Activated CD8-positive, alpha-beta memory T cell treated with anti-CD3 and anti-CD28 coated beads for 36 hours (primary cell): ENCODE results near the gene TBC1D21. TPM values are rescaled to one million over a fixed set of nuclear protein-coding genes. Genes with fewer than 3 reads are reported as not detected.

Source experiments
- CTCF ChIA-PET: fragments of 350-600 bp; sonication (Branson Sonifier 250); formaldehyde crosslinking; loops from one replicate; lab custom pipeline; 2021; ENCODE audit warnings: antibody characterized with exemption; lab: Charles Lee
- POLR2A ChIA-PET: fragments of 350-600 bp; sonication (Branson Sonifier 250); formaldehyde crosslinking; loops from one replicate; lab custom pipeline; 2021; ENCODE audit warnings: antibody characterized with exemption; lab: Charles Lee
- total RNA-seq, 2 experiments: library from RNA; stranded (reverse); gene quantifications; one replicate each; pipeline ENCODE4 v1.2.3, GENCODE V29; 2021

The TBC1D21 gene, protein sequence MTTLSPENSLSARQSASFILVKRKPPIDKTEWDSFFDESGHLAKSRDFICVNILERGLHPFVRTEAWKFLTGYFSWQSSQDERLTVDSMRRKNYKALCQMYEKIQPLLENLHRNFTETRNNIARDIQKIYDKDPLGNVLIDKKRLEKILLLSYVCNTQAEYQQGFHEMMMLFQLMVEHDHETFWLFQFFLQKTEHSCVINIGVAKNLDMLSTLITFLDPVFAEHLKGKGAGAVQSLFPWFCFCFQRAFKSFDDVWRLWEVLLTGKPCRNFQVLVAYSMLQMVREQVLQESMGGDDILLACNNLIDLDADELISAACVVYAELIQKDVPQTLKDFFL
- not detected for total RNA-seq

DNA sequence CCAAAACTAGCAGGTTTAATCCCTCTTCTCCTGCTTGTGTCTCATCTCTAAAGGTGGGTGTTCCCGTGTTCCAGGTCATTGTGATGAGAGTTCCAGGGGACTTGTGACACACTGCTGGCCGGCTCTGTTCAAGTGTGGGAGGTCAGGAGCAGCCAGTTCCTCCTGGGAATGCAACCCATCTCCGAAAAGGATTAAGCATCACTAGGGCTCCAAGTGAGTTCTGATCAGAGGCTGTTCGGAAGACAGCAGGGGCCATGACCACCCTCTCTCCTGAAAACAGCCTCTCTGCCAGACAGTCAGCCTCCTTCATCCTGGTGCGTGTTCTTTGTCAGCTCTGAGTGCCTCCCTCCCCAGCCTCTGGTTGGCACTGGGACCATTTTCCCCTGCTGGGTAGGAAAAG lies at the start of gene TBC1D21:
Gene TBC1D21 (plus strand): TSS at position 109 of the 400 bp plus-strand sequence. CDS start 146 bp downstream, at position 255.
- CTCF ChIA-PET = interaction anchor here (1.3 to 2.6 kb wide), 7 partner anchors 26 to 100 kb away, joined by 3 to 18 read pairs (median 6); no protein-coding TSS in a partner anchor
- POLR2A ChIA-PET = no interaction called here

DNA sequence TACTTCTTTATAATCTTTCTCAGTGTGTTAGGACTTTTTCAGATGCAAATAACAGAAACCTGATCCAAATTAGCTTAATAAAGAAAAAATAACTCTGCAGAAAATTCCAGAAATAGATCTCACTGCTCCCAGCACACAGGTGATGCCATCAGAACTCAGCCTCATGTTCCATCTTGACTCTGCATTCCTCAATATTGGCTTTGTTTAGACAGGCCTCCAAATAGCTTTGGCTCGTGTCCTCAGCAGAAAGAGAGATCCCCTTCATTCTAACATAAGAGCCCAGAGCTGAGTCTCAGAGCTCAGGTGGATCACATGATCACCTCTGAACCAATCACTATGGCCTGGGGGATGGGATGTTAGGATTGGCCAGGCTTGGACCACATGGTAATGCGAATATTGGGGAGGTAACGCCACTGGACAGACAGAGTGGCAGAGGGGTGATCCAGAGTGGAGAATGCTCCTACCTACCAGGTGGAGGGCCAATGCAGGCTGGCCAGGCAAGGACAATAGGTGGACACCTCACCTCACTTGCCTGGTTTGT lies 46.6 kb upstream of the TBC1D21 start:
- POLR2A ChIA-PET = no interaction called here

DNA sequence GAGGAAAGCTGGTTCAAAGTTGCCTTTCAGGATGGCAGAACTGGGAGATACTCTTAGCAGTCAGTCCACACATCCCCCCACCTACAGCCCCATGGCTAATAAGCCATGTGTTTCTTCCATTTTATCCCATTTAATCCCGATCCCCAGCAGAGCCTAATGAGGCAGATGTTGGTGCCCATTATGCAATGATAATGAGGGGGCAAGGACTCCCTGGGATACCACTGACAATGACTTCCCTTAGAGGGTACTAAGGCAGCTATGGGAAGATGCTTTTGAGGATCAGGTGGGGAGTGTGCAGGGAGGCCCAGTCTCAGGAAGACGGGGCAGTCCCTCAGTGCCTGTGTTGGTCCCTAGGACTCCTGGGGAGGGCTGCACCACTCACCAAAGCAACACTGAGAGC lies 43.8 kb upstream of the TBC1D21 start:
- ChIA-PET POLR2A (no interaction called here), CTCF (no interaction called here)

More for the DNA sequence above, 46.6 kb upstream of the TBC1D21 start:
- CTCF ChIA-PET = no interaction called here

DNA sequence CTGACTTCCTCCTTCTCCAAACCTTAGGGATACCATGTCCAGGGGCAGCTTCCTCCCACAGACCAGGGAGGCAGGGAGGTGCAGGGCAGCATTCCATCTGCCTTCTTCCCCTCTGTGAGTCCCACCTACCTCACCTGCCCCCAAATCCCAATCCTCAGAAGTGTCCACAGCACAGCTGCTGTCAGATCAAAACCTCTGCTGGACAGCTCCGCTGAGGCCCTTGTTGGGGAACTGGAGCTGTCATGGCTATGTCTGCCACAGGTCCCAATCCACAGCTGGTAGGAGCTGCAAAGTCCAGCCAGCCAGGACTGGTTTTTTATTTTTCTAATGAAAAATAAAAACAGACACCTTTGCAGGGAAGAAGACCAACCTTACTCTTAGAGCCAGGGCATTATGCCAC lies 40.7 kb upstream of the TBC1D21 start:
- POLR2A ChIA-PET = no interaction called here

DNA sequence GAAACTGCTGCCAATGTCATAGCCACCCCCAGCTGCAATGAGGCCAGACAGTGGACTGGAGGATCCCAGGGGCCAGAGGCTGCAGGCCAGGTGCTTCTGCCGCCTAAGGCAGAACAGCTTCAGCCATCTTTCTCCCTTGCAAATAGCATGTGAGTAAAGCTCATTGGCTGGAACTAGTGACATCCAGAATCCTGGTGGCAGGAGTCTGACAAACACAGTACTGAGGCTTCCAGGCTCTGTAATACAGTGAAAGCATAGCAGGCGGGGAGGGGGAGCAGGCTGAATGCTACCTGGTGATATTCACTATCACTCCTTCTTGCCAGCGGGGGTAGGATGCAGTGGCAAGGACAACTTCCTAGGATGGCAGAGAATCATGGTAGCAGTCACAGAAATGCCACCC lies 36.5 kb upstream of the TBC1D21 start:
- ChIA-PET POLR2A (no interaction called here), CTCF (no interaction called here)

More for the DNA sequence above, 40.7 kb upstream of the TBC1D21 start:
- CTCF ChIA-PET = no interaction called here

DNA sequence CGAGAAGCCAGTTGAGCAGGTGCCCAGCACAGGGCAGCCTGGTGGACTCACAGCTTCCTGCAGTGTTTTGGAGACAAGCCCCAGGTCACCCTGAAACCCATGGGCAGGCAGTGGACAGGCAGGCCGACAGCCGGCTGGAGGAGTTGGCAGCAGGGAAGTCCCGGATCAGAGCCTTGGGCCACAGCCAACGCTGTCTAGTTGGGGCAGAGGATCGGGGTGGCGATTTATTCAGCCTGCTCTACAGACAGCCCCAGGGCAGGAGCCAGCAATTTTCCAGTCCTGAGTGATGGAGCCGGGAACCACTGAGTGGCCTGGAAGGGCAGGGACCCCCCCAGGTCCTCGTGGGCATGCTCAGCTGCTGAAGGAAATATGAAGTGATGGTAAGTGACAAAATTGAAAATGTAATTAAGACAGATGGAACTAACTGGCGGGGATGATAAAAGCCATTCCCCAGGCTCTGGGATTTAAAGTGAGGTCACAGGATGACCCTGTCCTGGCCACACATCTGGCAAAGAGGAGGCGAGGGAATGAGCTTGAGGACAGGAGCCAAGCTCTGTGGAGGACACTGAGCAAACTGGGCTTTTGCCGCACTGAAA lies 34.4 kb upstream of the TBC1D21 start:
- ChIA-PET POLR2A (no interaction called here), CTCF (no interaction called here)

DNA sequence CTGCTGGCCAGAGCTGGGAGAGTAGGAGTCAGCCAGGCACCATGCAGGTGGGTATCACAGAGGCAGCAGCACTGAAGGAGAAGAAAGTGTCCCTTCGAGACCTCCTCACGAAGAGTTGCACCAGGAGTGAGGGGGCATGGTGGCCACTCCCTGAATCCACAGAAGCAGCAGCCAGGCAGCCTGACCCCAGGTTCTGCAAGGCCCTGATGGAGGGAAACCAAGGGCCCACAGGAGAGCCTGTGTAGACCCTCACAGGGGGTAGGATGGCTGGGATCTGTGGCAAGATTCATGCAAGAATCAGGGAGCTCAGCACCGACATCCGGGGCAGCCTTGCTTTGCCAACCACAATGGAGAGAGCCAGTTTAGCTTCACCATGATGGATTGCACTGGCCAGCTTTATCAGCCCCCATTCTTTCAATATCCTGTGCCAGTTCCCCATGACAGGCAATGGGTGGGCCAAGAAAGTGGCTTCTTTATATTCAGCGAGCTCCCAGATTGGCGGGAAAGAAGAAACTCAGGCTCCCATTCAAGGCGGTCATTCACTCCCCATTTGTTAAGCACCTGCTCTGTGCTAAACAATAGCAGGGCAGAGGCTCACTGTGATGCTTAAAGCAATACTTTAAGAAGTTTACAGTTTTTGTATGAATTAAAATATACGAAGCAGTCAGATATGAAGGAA lies 33.5 kb upstream of the TBC1D21 start:
- CTCF ChIA-PET = interaction anchor here (1.2 kb wide), 1 partner anchor 34 kb away, joined by 3 read pairs; no protein-coding TSS in a partner anchor
- POLR2A ChIA-PET = interaction anchor here (0.5 kb wide), 1 partner anchor 119 kb away, joined by 4 read pairs; no protein-coding TSS in a partner anchor

DNA sequence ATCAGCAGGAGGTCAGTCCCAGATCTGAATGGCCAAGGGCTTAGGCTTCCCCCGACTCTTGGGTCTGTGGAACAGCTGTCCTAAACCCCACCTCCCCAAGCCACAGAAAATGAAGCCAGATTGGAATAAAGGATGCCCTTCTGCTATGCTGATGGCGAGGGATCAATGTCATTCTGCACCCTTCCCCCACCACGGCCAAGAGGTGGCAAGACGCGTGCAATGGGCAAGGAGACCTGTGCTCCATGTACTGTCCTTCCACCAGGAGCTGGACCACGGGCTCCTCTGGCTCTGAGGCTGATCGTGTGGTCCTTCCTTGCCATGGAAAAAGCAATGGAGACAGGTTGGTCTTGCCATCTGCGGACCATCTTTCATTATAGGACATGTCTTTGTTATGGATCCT lies 32.6 kb upstream of the TBC1D21 start:
- POLR2A ChIA-PET = no interaction called here
- CTCF ChIA-PET = no interaction called here

DNA sequence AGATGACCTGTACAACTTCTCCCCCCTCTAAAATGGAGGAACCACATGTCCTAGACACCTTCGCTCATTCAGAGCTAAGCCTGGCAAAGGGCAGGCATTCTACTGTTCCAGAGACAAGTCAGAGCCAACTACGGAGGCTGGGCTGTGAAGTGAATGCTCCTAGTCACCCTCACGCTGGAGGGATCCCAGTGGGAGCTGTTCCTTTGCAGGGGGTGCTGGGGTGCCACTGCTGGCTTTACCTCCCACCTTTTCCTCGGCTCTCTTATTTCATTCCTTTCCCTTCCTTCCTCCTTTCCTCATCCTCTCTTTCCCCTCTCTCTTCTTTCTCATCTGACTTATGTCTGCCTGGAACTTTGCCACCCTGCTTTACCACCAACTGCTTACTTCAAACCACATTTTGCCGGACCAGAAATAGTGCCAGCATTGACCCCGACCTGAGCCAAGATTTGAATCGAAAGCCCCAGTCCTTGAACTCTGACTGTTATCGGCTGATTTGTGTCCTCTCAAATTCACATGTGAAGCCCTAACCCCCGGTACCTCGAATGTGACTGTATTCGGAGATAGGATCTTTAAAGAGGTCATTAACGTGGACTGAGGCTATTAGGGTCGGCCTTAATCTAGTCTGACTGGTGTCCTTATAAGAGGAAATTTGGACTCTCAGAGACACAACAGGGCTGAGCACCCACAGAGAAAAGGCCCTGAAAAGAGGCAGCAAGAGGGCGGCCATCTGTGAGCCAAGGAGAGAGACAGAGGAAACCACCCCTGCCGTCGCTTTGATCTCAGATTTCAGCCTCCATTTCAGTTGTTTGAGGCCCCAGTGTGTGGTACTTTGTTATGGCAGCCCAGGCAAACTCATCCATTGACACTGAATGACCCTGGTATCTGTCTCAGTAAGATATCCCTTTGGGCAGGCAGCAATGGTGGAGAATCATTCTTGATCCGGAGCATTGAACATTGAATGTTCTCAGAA lies 31.3 kb upstream of the TBC1D21 start:
- ChIA-PET POLR2A (no interaction called here), CTCF (no interaction called here)

DNA sequence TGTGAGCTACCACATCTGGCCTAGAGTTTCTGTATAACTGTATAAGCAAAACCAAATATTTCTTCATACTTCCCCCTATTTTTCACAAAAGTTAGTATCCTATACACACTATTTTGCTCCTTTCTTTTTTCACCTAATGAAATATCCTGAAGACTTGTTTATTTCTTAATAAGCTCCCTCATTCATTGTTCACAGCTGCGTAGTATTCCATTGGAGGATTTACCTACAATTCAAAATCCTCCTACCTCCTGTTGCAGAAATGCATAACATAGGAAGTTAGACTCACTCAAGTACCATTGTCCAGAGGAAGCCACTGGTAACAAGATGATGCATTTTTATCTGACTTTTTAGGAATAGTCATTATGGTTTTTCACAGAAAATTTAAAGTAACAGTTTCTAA lies 29.6 kb upstream of the TBC1D21 start:
- CTCF ChIA-PET = no interaction called here
- POLR2A ChIA-PET = no interaction called here

DNA sequence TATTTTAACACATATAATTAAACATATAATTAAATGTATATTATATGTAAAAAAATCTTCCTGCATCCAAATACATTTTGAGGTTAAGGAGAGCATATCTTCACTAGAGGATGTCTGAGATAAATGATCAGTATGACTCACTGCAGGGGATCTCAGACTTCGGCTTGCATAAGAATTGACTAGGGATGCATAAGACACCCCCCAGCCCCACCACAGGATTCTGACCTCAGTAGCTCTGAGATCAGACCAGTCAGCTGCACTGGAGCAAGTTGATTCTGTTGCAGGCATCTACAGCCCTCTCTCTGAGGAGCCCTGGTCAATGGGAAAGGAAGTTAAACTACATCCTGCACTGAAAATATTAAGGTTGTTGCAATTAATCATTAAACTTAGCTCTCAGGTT lies 29.0 kb upstream of the TBC1D21 start:
- CTCF ChIA-PET = no interaction called here
- POLR2A ChIA-PET = no interaction called here

DNA sequence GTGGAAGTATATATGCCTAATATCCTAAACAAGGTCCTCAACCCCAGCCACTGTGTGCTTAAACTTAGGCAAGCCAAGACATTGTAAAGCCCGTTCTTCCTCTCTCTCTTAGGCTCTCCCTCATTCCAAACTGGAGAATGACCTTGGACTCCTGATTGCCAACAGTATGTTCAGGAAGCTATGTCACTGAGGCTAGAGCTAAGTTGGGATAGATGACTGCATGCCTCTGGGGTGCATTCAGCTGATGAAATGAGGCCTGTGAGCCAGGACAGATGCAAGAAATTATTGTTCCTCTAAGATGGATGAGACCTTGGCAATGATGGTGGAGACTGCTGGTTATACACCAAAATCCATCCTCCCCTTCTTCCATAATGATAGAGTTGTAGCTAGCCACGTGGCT lies 27.9 kb upstream of the TBC1D21 start:
- ChIA-PET POLR2A (no interaction called here), CTCF (no interaction called here)

DNA sequence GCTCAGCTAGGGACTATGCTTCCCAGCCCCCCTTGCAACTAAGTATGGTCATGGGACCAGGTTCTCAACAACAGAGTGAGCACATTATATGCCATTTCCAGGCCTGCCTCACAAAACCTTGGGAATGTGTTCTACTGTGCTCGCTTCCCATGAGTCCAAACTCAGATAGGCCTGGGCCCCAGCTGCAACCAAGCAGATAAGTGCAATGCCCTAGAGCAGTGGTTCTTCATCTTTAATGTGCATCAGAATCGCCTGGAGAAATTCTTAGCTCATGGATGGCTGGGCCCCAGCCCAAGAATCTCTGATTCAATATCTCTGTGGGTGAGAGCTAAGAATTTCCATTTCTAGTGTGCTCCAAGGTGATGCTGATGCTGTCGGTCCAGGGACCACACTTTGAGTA lies 27.5 kb upstream of the TBC1D21 start:
- POLR2A ChIA-PET = no interaction called here
- CTCF ChIA-PET = no interaction called here

DNA sequence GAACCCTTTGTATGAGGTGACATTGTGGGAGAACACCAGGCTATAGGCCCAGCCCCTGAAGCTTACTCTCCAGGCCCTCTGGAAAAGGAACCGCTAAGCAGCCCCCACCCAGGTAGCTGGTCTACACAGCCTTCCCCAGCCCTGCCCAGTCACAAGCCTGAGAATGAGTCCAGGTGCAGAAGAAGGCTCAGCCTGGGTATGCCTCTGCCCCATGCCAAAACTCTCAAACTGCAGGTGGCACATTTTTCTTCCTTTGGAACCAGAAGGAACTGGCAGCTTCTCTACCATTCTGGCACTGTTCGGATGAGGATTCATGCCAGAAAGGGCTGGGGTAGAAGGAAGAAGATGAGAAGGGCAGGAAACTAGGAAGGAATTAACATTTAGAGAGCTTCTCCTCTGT lies 23.7 kb upstream of the TBC1D21 start:
- POLR2A ChIA-PET = no interaction called here
- CTCF ChIA-PET = no interaction called here

DNA sequence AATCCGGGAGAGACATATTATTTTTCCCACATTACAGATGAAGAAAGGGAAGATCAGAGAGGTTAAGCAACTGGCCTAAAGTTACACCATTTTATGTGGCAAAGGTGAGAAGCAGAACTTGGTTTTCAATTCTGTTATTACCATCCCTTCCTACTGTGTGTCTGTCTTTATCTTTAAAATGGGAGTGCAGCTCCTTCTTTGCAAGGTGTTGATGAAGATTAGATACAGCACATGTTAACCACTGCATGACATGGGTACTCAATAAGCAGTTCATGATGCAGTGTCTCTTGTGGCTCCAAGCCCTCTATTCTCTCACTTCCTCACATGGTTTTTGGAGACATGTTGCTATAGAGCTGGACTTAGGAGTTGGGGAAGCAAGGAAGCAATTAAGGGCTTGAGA lies 23.1 kb upstream of the TBC1D21 start:
- ChIA-PET CTCF (no interaction called here), POLR2A (no interaction called here)

DNA sequence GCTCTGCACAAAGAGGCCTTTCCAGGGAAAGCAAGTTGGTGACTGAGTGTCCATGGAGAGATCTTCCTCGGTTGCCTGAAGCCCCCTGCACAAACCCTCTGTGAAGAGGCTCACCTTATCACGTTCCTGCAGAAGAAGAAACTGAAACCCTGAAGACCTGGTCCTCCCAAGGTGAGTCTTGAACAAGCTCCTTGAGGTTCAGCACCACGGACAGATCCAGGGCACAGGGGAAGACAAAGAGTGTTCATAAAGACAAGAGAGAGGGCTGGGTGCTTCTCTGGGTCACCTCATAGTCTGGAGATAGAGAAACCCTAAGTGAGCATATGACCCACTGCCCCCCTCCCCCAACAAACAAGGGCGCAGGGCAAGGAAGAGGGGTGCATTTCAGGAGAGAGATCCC lies 21.7 kb upstream of the TBC1D21 start:
- ChIA-PET CTCF (no interaction called here), POLR2A (no interaction called here)

DNA sequence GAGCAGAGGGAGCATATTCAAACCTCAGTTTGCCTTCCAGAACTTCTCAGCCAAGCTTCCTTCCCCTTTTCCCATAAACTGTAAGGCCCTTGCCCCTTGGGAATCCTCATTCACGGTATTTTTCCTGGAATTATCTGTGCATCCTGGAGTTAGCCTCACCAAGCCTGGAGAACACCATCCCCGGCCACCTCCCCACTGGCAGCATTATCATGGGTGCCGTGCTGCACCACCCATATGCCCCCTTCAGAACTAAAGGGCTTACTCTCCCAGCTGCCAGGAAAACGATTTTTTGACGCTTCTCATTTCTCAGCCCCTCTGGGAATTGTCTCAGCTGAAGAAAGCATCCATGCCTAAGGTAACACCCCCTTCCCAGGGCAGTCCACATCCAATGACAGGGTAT lies 20.9 kb upstream of the TBC1D21 start:
- ChIA-PET CTCF (no interaction called here), POLR2A (no interaction called here)

DNA sequence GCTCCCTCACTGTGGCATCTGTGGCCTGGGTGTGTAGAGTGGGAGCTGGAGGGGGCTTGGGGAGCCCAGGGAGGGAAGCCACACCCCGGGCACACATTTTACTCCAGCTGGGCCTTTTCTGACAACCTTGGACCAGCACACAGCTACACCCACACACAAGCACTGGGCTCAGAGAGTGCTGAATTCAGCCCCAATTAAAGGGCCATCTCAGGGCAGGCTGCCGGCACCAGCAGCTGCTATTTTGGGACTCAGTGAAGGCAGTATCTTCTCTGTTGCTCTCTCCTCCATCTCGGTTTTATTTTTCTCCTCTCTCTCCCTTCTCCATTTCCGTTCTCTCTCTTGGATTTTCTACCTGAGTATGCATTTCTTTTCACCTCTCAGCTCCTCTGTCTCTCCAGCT lies 19.1 kb upstream of the TBC1D21 start:
- CTCF ChIA-PET = no interaction called here
- POLR2A ChIA-PET = no interaction called here

DNA sequence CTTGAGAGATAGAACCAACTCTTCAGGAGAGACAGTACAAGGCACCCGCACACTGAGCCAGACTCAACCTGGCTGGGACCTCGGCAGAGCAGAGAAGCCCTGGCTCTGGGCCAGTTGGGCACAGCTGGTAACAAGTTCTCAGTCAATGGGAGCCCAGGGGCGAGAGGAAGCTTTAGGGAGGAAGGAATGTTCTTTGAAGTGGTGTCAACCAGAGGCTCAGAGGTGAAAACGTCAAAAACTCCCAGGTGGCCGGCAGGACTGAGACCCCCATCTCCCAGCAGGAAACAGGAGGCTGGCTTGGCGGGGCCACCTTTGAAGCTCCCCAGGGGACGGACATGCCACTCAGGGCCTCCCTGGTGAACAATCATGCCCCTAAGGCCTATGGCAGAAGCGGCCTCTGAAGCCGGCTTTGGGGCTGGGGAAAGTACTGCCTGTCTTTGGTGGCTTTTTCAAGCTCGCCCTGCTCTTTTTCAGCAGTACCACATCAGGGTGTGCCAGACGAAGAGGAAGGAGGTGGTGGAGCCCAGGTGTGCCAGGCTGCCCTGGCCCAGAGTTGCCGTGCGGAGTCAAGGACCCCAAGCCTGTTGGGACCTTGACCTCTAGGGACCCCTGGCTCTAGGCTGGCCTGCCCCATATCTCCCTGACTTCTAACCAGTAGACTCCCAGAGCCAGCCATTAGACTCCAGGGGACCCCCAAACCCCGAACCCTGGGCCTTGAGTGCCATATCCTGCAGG lies 16.7 kb upstream of the TBC1D21 start:
- ChIA-PET CTCF (no interaction called here), POLR2A (no interaction called here)
